Liver (tissue), 10 donors: ENCODE results near the gene SLC35A2. TPM values are rescaled to one million over a fixed set of nuclear protein-coding genes. Genes with fewer than 3 reads are reported as not detected.
"Not testable (repeated sequence)": the region's sequence is repeated elsewhere in the genome, so short reads cannot be mapped to it uniquely, and the experiment has no call there.

Experiments
- DNase-seq: peaks from one replicate; pipeline ENCODE4 v3.0.0-alpha.2; 2017; ENCODE audit warnings: low spot score
- H3K27ac ChIP-seq, 2 donors: one replicate each; pipeline ENCODE4 v1.7.0; 2013; ENCODE audit warnings: inconsistent platforms in 2 of 2, low read length in 2 of 2, control low read depth in 1 of 2, low read depth in 1 of 2, mild to moderate bottlenecking in 1 of 2
- H3K27me3 ChIP-seq, 4 donors: one replicate each; pipeline versions ENCODE4 v1.6.1 to v1.7.0; 2013; ENCODE audit warnings: low read length in 3 of 4, inconsistent platforms in 1 of 4, mild to moderate bottlenecking in 1 of 4, moderate library complexity in 1 of 4; ENCODE audit not compliant: control insufficient read depth in 4 of 4, insufficient read depth in 4 of 4
- H3K36me3 ChIP-seq, 4 donors: one replicate each; pipeline versions ENCODE4 v1.6.1 to v1.7.0; 2013; ENCODE audit warnings: low read length in 3 of 4, mild to moderate bottlenecking in 3 of 4, low read depth in 1 of 4, moderate library complexity in 1 of 4; ENCODE audit not compliant: control insufficient read depth in 4 of 4, insufficient read depth in 3 of 4
- H3K4me1 ChIP-seq, 4 donors: one replicate each; pipeline versions ENCODE4 v1.6.1 to v1.7.0; 2013; ENCODE audit warnings: low read length in 3 of 4, mild to moderate bottlenecking in 3 of 4, moderate library complexity in 1 of 4; ENCODE audit not compliant: control insufficient read depth in 4 of 4, insufficient read depth in 4 of 4
- H3K4me3 ChIP-seq, 3 donors: one replicate each; pipeline versions ENCODE4 v1.6.1 to v1.7.0; 2013; ENCODE audit warnings: low read length in 3 of 3, control low read depth in 1 of 3, low read depth in 1 of 3, mild to moderate bottlenecking in 1 of 3
- H3K9ac ChIP-seq, 2 donors: one replicate each; pipeline ENCODE4 v1.7.0; 2013; ENCODE audit warnings: low read length in 2 of 2, mild to moderate bottlenecking in 2 of 2, moderate library complexity in 2 of 2, control low read depth in 1 of 2, low read depth in 1 of 2
- H3K9me3 ChIP-seq, 4 donors: one replicate each; pipeline versions ENCODE4 v1.6.1 to v1.7.0; 2013; ENCODE audit warnings: low read length in 3 of 4; ENCODE audit not compliant: control insufficient read depth in 4 of 4
- EGR1 ChIP-seq, 2 donors: IDR thresholded peaks; 2 replicates each; pipeline ENCODE4 v1.6.1; 2016 to 2018; ENCODE audit warnings: antibody characterized with exemption in 2 of 2, low read depth in 2 of 2
- FOXA2 ChIP-seq: IDR thresholded peaks from 2 replicates; pipeline ENCODE4 v1.6.1; 2016; ENCODE audit warnings: antibody characterized with exemption
- RAD21 ChIP-seq, 2 donors: IDR thresholded peaks; 2 replicates each; pipeline ENCODE4 v1.6.1; 2016; ENCODE audit warnings: antibody characterized with exemption in 2 of 2, mild to moderate bottlenecking in 2 of 2
- WGBS: extraction: QIAGEN DNeasy Blood & Tissue Kit; methylation state at CpG from one replicate; pipeline ENCODE4 v1.1.7; 2013; 5-methylcytosine and 5-hydroxymethylcytosine counted together
- polyA plus RNA-seq, 2 donors: library from polyadenylated mRNA; stranded (reverse) in 1 of 2; unstranded in 1 of 2; fragments of 200-250 nt in 1 of 2; fragments of >200 nt in 1 of 2; fragmentation: Nextera tagmentation in 1 of 2; extraction: Ambion mirVana in 1 of 2; gene quantifications; one replicate each; pipeline versions ENCODE4 v1.2.1 to v1.2.3, GENCODE V29; 2013 to 2015
- small RNA-seq: library from RNA; depleted of rRNA; stranded (forward); fragments of <200 nt; gene quantifications from one replicate; pipeline ENCODE3, GENCODE V24; 2014
- total RNA-seq, 2 donors: library from RNA; depleted of rRNA; stranded (reverse); fragments of >200 nt; gene quantifications; one replicate each; pipeline ENCODE4 v1.2.3, GENCODE V29; 2014
- TF ChIP-seq, protein P1 (sequence below): IDR thresholded peaks from 2 replicates; pipeline ENCODE4 v1.6.1; 2016; ENCODE audit warnings: antibody characterized with exemption
- donor health status: healthy.
- donor health status: healthy.
- donor health status: healthy.
- donor health status: healthy.
- donor health status: healthy.

Gene SLC35A2
- total and polyA plus RNA-seq, 4 donors: 10.0 to 26.9 (median 14.4) TPM

DNA sequence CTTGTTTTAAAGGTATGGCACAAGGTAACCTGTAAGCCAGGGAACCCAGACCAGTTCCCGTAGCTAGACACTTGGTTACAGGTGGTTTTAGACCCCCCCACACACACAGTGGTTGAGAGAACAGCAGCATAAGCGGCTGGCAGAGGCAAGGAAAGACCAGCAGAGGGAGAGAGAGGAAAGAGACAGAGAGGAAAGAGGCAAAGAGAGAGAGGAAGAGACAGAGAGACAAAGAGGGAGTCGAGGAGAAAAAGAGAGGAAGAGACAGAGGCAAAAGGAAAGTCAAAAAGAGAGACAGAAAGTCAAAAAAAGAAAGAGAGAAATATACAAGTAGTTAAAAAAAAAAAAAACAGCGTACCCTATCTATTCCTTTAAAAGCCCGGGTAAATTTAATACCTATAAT is 56.5 kb downstream of the SLC35A2 start:
- Histone ChIP-seq H3K9me3 (no peaks in the 10 kb centered on the region), H3K4me3 (no peak overlapping the region), H3K4me1 (no peaks in the 10 kb centered on the region), H3K27me3 (peaks cover 0 to 4% (median 0%) of the 10 kb centered on the region in 4 donors), H3K36me3 (no peaks in the 10 kb centered on the region), H3K27ac (no peak overlapping the region), H3K9ac (no peak overlapping the region)
- DNase-seq: no peak
- WGBS: 43% methylated on average over 5 of the region's 5 CpGs
- TF ChIP-seq RAD21 (IDR thresholded peaks at IDR 0.05) (peak in 1 of 2 donors; percentile 19), FOXA2 (no peak), EGR1 (IDR thresholded peaks at IDR 0.05; ENCODE audit: low read depth in 2 of 2) (no peak)
- TF ChIP-seq, protein P1, sequence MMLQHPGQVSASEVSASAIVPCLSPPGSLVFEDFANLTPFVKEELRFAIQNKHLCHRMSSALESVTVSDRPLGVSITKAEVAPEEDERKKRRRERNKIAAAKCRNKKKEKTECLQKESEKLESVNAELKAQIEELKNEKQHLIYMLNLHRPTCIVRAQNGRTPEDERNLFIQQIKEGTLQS: no peak

DNA sequence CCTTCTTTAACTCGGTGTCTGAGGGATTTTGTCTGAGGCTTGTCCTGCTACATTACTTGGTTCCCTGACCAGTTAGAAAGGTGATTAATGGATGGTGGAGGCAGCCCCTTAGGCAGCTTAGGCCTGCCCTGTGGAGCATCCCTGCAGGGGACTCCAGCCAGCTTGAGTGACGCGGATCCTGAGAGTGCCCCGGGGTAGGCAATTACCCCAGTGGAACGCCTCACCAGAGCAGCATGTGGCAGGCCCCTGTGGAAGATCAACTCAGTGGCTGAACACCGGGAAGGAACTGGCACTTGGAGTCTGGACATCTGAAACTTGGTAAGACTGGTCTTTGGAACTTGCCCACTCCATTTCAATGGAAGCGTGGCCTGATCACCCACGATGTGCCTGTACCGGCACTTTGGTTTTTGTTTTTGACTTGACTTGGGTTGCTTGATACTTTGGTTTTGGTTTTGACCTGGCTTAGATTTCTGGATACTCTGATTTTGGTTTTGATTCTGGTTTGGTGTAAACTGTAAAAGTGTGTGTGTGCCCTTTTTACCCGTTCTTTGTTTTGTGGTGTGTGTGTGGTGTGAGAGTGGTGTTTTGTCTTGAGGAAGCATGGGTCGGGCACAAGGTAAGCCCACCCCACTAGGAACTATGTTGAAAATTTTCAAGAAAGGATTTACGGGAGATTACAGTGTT is 57.2 kb downstream of the SLC35A2 start:
- not testable (repeated sequence) for H3K27ac ChIP-seq, H3K36me3 ChIP-seq, H3K4me1 ChIP-seq, H3K27me3 ChIP-seq, H3K9ac ChIP-seq, H3K9me3 ChIP-seq, H3K4me3 ChIP-seq, DNase-seq
- WGBS: 95% methylated on average over 12 of the region's 12 CpGs

DNA sequence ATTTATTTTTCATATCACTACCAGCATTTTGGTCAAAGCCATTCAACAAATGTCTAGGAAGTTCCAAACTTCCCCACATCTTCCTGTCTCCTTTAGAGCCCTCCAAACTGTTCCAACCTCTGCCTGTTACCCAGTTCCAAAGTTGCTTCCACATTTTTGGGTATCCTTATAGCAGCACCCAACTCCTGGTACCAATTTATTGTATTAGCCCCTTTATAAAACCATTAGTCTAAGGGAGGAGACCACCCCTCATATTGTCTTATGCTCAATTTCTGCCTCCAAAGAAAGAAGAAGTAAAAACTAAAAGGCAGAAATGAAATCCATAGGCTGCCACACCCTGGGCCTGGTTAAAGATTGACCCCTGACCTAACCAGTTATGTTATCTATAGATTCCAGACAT is 58.0 kb downstream of the SLC35A2 start:
- not testable (repeated sequence) for H3K4me1 ChIP-seq, H3K9ac ChIP-seq, H3K36me3 ChIP-seq, H3K4me3 ChIP-seq, DNase-seq, H3K27ac ChIP-seq, H3K9me3 ChIP-seq, H3K27me3 ChIP-seq

Small RNA genes within 50 kb of the gene (small RNA-seq; reads per million reads assigned to genes)
- not detected for gene RNU6-722P

Other genes starting within 250 kb of the SLC35A2 start
- gene WAS, start 227.8 kb downstream of the SLC35A2 start, total RNA-seq: 1 to 10 TPM; 5.1 to 5.6 TPM
- gene WAS, start 227.8 kb downstream of the SLC35A2 start, polyA plus RNA-seq: 1 to 10 TPM; 1.0 to 3.1 TPM
- 1 to 10 TPM; 4.0 to 5.8 TPM for gene SUV39H1, start 214.9 kb downstream of the SLC35A2 start, total RNA-seq
- 1 to 10 TPM; 3.2 to 3.5 TPM for gene SUV39H1, start 214.9 kb downstream of the SLC35A2 start, polyA plus RNA-seq
- gene GLOD5, start 149.9 kb downstream of the SLC35A2 start, total RNA-seq: under 1 TPM in 1 of 2 donors, not detected in 1; 0.67 TPM
- 1 to 10 TPM; 2.1 to 3.4 TPM for gene GLOD5, start 149.9 kb downstream of the SLC35A2 start, polyA plus RNA-seq
- gene GATA1, start 125.1 kb downstream of the SLC35A2 start, total RNA-seq: 10 to 100 TPM in 1 of 2 donors, not detected in 1; 39.9 TPM
- gene GATA1, start 125.1 kb downstream of the SLC35A2 start, polyA plus RNA-seq: under 1 TPM in 1 of 2 donors, not detected in 1; 0.05 TPM
- gene HDAC6, start 109.6 kb downstream of the SLC35A2 start, total RNA-seq: 10 to 100 TPM; 48.1 to 80.5 TPM
- 10 to 100 TPM; 54.4 to 59.2 TPM for gene HDAC6, start 109.6 kb downstream of the SLC35A2 start, polyA plus RNA-seq
- gene ERAS, start 85.1 kb downstream of the SLC35A2 start, total RNA-seq: not detected
- not detected for gene ERAS, start 85.1 kb downstream of the SLC35A2 start, polyA plus RNA-seq
- 1 to 10 TPM in 1 of 2 donors, under 1 TPM in 1; 0.08 to 5.4 TPM for gene PCSK1N, start 76.0 kb downstream of the SLC35A2 start, total RNA-seq
- gene PCSK1N, start 76.0 kb downstream of the SLC35A2 start, polyA plus RNA-seq: 1 to 10 TPM in 1 of 2 donors, under 1 TPM in 1; 0.05 to 1.8 TPM
- gene TIMM17B, start 13.9 kb downstream of the SLC35A2 start, total RNA-seq: 10 to 100 TPM; 22.8 to 25.9 TPM
- 10 to 100 TPM; 34.2 to 53.1 TPM for gene TIMM17B, start 13.9 kb downstream of the SLC35A2 start, polyA plus RNA-seq
- 10 to 100 TPM; 22.0 to 34.6 TPM for gene PQBP1, start 13.7 kb downstream of the SLC35A2 start, total RNA-seq
- 10 to 100 TPM; 40.0 to 44.3 TPM for gene PQBP1, start 13.7 kb downstream of the SLC35A2 start, polyA plus RNA-seq
- 10 to 100 TPM in 1 of 2 donors, 1 to 10 TPM in 1; 5.8 to 28.3 TPM for gene PIM2, start 7.4 kb upstream of the SLC35A2 start, total RNA-seq
- gene PIM2, start 7.4 kb upstream of the SLC35A2 start, polyA plus RNA-seq: 1 to 10 TPM; 4.5 to 8.1 TPM
- gene OTUD5, start 46.0 kb upstream of the SLC35A2 start, total RNA-seq: 10 to 100 TPM; 17.0 to 29.3 TPM
- 10 to 100 TPM in 1 of 2 donors, 1 to 10 TPM in 1; 9.3 to 18.8 TPM for gene OTUD5, start 46.0 kb upstream of the SLC35A2 start, polyA plus RNA-seq
- 1 to 10 TPM in 1 of 2 donors, under 1 TPM in 1; 0.28 to 1.1 TPM for gene KCND1, start 60.2 kb upstream of the SLC35A2 start, total RNA-seq
- gene KCND1, start 60.2 kb upstream of the SLC35A2 start, polyA plus RNA-seq: under 1 TPM; 0.17 to 0.28 TPM
- 10 to 100 TPM; 14.1 to 21.3 TPM for gene GRIPAP1, start 90.6 kb upstream of the SLC35A2 start, total RNA-seq
- gene GRIPAP1, start 90.6 kb upstream of the SLC35A2 start, polyA plus RNA-seq: 10 to 100 TPM; 15.4 to 17.3 TPM
- gene TFE3, start 131.7 kb upstream of the SLC35A2 start, total RNA-seq: 10 to 100 TPM in 1 of 2 donors, 1 to 10 TPM in 1; 9.5 to 17.1 TPM
- 10 to 100 TPM in 1 of 2 donors, 1 to 10 TPM in 1; 8.6 to 22.4 TPM for gene TFE3, start 131.7 kb upstream of the SLC35A2 start, polyA plus RNA-seq
- gene CCDC120, start 147.4 kb upstream of the SLC35A2 start, total RNA-seq: 1 to 10 TPM; 1.0 to 1.9 TPM
- 1 to 10 TPM; 1.3 to 3.4 TPM for gene CCDC120, start 147.4 kb upstream of the SLC35A2 start, polyA plus RNA-seq
- gene PRAF2, start 162.4 kb upstream of the SLC35A2 start, total RNA-seq: 1 to 10 TPM; 1.4 to 2.1 TPM
- 1 to 10 TPM; 5.7 to 8.2 TPM for gene PRAF2, start 162.4 kb upstream of the SLC35A2 start, polyA plus RNA-seq
- gene WDR45, start 168.2 kb upstream of the SLC35A2 start, total RNA-seq: 10 to 100 TPM; 28.0 to 47.9 TPM
- gene WDR45, start 168.2 kb upstream of the SLC35A2 start, polyA plus RNA-seq: 10 to 100 TPM; 51.2 to 60.7 TPM
- 10 to 100 TPM in 1 of 2 donors, 1 to 10 TPM in 1; 9.5 to 13.8 TPM for gene GPKOW, start 212.1 kb upstream of the SLC35A2 start, total RNA-seq
- 10 to 100 TPM in 1 of 2 donors, 1 to 10 TPM in 1; 7.7 to 12.0 TPM for gene GPKOW, start 212.1 kb upstream of the SLC35A2 start, polyA plus RNA-seq